WI38 (cell line): ENCODE measurements around the gene PTPRS.

ENCODE experiments used
- H3K4me3 ChIP-seq: 2 replicates; pipeline ENCODE4 v1.5.1; 2011; ENCODE audit warnings: low read depth, mild to moderate bottlenecking, control low read depth, low read length
- TF ChIP-seq, protein P1 (sequence below): IDR thresholded peaks from 2 replicates; pipeline ENCODE4 v1.5.1; 2012; ENCODE audit warnings: low read depth, mild to moderate bottlenecking, control low read depth, low read length

PTPRS gene

GRCh38 chr19:5314012-5314906, 26.4 kb downstream of the PTPRS start:
- no peak overlapping the region for H3K4me3 ChIP-seq
- TF ChIP-seq, protein P1, sequence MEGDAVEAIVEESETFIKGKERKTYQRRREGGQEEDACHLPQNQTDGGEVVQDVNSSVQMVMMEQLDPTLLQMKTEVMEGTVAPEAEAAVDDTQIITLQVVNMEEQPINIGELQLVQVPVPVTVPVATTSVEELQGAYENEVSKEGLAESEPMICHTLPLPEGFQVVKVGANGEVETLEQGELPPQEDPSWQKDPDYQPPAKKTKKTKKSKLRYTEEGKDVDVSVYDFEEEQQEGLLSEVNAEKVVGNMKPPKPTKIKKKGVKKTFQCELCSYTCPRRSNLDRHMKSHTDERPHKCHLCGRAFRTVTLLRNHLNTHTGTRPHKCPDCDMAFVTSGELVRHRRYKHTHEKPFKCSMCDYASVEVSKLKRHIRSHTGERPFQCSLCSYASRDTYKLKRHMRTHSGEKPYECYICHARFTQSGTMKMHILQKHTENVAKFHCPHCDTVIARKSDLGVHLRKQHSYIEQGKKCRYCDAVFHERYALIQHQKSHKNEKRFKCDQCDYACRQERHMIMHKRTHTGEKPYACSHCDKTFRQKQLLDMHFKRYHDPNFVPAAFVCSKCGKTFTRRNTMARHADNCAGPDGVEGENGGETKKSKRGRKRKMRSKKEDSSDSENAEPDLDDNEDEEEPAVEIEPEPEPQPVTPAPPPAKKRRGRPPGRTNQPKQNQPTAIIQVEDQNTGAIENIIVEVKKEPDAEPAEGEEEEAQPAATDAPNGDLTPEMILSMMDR, result no peak

GRCh38 chr19:5313307-5313706, 27.3 kb downstream of the PTPRS start:
- TF ChIP-seq, protein P1, result no peak
- H3K4me3 ChIP-seq, result no peak overlapping the region

DNA sequence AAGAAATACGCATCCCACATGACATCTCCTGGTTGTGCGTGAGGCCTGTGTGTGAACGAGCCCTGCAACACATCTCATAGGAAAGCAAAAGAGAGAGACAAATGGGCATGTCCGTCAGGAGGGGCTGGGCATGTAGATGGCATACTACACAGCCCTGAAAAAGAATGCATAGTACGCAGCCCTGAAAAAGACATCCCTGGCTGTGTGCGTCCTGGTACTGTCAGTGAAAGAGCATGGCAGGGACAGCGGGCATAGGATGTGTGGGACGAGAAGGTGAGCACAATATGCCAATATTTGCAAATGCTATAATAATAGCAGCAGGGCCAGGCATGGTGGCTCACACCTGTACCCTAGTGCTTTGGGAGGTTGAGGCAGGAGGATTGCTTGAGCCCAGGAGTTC, 28.6 kb downstream of the PTPRS start:
- H3K4me3 ChIP-seq, result no peak overlapping the region
- TF ChIP-seq, protein P1, result no peak

- TF ChIP-seq, protein P1, result no peak
- no peak overlapping the region for H3K4me3 ChIP-seq
These were observed 31.0 kb downstream of the PTPRS start for GRCh38 chr19:5309438-5310204.

DNA sequence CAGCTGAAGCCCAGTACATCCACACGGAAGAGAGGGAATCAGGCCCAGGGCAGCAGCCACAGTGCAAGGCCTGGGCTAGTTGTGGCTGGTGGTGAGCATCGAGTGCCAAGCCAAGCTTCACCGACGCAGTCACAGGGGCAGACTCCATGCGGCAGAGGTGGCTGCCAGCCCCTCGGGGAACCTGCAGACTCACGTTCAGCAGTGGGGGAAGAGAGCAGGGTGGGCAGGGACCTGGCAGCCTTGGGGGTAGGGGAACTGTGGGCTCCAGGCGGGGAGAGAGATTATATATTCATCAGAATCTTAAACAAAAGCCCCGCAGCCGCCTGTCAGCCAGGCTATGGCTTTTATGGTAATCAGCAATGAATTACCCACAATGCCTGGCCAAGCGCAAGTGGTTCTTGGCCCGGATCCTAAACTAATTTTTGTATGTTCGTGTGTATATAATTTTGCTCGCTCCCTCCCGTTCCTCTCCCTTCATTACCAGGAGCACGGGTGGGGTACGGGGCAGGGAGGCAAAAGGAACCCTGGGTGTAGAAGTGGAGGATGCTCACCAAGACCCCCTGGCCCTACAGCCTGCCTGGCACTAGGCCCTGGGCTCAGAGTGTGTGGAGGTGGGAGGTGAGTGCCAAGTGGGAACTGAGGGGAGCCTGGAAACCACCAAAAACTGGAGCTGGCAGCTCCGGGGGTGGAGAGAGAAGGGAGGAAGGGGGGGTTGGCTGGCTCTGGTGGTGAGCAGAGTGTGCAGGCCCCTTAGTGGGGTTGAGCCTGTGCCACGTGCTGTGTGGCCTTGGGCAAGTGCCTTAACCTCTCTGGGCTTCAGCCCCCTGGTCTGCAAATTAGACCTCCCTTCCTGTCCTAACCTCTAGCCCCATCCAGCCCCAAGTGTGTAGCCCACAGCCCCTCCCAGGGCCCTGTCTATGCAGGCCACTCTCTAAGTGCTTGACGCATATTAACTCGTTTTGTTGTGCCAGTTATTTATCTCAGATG, 31.9 kb downstream of the PTPRS start:
- TF ChIP-seq, protein P1, result no peak
- no peak overlapping the region for H3K4me3 ChIP-seq

DNA sequence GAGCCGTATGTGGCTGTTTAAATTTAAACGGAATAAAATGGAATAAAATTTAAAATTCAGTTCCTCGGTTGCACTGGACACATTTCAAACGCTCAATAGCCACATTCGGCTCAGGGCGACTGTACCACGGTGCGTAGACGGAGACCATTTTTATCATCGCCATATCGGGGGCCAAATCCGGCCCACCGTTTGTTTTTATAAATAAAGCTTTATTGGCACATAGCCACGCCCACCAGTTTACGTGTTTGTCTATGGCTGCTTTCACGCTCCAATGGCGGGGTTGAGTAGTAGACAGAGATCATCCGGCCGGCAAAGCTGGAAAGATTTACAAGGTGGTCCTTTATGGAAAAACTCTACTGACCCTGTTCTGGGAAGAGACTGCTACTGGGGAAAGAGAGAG, 33.0 kb downstream of the PTPRS start:
- H3K4me3 ChIP-seq, result no peak overlapping the region
- TF ChIP-seq, protein P1, result no peak
